Right lung (tissue), 5 donors: ENCODE measurements around the gene MESP2. TPM values are rescaled to one million over a fixed set of nuclear protein-coding genes. Genes with fewer than 3 reads are reported as not detected.

Experiments
- DNase-seq, 2 donors: peaks; one replicate each; pipeline ENCODE4 v3.0.0-alpha.2; 2013
- polyA plus RNA-seq, 5 donors: library from polyadenylated mRNA; unstranded; fragments of 120-200 nt; gene quantifications; one replicate each; pipeline versions ENCODE4 v1.2.1 to v1.2.3, GENCODE V29; 2013; ENCODE audit warnings: inconsistent platforms in 1 of 5, low replicate concordance in 1 of 5; ENCODE audit not compliant: insufficient read length in 5 of 5, insufficient read depth in 1 of 5

The MESP2 gene
- polyA plus RNA-seq, 5 donors = 0.12 TPM; not detected in 4

DNA sequence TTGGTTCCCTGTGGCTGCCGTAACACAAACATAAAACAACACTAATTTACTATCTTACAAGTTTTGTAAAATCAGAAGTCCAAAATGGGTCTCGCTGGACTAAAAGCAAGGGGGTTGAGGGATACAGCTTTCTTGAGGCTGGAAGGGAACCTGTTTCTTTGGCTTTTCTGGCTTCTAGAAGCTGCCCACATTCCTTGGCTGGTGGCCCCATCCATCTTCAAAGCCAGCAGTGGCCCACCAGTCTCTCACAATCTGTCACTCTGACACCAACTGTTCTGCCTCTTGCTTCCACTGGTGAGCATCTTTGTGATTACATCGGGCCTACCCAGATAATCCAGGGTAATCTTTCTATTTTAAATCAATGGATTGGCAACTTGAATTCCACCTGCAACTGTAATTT, 39.6 kb downstream of the MESP2 start:
- no peak for DNase-seq

DNA sequence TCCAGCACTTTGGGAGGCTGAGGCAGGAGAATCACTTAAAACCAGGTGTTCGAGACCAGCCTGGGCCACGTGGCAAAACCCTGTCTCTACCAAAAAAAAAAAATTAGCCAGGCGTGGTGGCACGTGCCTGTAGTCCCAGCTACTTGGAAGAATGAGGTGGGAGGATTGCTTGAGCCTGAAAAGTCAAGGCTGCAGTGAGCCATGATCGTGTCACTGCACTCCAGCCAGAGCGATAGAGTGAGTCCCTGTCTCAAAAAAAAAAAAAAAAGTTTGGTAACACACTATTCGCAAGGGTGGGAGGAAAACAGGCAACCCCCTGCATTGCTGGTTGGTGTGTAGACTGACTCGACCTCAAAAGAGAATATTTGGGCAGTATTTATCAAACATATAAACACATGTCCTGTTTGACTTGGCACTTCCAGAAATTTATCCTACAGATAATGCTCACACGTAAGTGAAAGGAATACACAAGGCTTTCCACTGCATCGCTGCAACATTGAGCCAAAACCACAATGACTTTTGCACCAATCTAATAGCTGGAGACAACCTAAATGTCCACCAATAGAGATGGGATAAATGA, 41.7 kb downstream of the MESP2 start:
- DNase-seq = no peak

- DNase-seq = no peak
Measured at GRCh38 chr15:89818287-89818686, 42.2 kb downstream of the MESP2 start.

GRCh38 chr15:89820666-89821611, 44.8 kb downstream of the MESP2 start:
- DNase-seq = no peak

GRCh38 chr15:89822026-89822425, 45.9 kb downstream of the MESP2 start:
- DNase-seq = no peak

- DNase-seq = no peak
Measured at GRCh38 chr15:89822611-89822950, 46.4 kb downstream of the MESP2 start.

- no peak for DNase-seq
Measured at GRCh38 chr15:89822951-89823711, 47.0 kb downstream of the MESP2 start.

- no peak for DNase-seq
Measured at GRCh38 chr15:89823836-89824606, 47.9 kb downstream of the MESP2 start.

DNA sequence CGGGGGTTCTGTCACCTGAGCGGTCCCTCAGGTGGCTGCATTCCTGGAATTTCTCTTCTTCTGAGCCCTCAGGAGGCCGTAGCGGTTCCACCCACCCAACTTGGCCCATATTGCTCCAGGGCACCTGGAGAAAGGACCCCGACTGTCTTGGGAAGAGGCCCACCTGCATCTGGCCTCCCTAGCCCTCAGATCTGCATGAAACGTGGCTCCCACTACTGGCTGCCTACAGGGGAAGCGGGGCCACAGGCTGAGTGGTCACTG, 48.4 kb downstream of the MESP2 start:
- DNase-seq = no peak

DNA sequence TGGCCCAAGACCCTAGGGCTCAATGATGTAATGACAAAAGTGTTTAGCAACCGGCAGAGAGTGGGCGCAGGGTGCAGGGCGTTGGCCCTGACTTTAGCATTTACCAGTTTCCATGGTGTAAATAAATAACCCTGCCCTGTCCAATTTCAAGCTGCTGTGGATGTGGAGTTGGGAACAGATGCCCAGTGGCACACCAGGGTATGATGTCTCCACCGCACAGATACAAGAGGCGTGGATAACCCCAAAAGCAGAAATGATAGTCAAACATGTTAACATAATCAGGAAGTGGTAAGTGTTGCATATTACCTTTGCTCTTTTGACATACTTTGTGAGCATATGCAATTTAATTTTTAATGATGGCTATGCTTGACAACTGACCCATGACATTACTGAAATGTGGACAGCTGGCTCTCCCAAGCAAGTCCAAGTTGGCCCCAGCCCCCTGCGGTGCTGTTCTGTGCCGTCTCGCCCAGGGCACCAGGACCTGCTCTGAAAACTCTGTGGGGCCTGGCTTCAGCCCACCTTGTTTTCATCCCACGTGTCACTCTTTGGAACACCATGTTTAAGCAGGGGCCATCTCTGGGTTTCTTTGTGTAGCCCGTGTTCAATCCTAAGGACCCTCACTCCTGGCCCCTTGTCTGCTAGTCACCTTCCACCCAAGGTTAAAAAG, 49.3 kb downstream of the MESP2 start:
- no peak for DNase-seq

DNA sequence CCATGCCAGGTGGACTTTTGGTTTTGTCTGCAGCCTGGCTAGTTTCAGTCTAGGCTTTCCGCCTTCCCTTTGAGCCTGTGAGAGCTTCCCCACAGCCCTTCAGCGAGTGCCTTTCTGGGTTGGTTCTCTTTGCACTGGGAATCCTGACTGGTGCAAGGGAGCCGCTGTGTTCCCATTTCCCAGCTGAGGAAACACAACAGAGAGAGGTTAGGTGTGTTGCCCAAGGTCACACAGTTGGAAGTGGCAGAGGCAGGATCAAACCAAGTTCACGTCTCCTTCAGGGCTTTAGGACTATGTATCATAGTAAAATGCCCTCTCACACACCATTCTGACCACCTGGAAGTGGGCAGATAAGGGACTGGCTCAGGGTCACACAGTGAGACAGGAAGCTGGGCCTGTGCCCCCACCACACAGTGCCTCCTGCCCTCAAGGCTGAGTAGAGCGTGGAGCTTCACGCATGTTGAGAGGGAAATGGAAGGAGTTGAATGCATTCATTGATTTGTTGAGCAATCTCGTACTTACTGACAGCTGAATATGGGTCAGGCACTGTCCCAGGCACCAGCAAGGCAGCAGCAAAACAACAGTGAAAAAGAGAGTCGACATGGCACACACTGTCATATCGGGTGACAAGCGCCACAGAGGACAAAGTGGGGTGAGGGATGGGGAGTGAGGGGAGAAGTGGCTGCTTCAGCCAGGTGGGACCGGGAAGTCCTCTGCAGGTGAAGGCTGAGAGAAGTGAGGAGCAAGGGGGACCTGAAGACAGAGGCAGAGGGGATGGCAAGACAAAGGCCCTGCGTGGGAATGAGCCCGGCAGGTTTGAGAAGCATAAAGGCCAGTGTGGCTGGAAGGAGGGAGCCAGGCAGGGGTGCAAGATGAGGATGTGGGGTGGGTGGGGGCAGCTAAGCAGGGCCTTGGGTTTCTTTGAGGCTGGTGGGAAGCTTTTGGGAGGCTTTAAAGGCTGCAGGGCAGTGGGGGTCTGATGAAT, 50.8 kb downstream of the MESP2 start:
- no peak for DNase-seq

GRCh38 chr15:89827829-89828228, 51.7 kb downstream of the MESP2 start:
- DNase-seq = no peak

Other genes starting within 250 kb of the MESP2 start
- gene TICRR, start 200.9 kb upstream of the MESP2 start, polyA plus RNA-seq = 10 to 100 TPM in 3 of 5 donors, 1 to 10 TPM in 2; 6.9 to 16.0 (median 11.0) TPM
- gene KIF7, start 120.9 kb upstream of the MESP2 start, polyA plus RNA-seq = 10 to 100 TPM in 4 of 5 donors, 1 to 10 TPM in 1; 9.8 to 14.8 (median 12.3) TPM
- 1 to 10 TPM in 2 of 5 donors, under 1 TPM in 3; 0.79 to 1.4 (median 0.98) TPM for gene PLIN1, start 97.0 kb upstream of the MESP2 start, polyA plus RNA-seq
- gene PEX11A, start 85.6 kb upstream of the MESP2 start, polyA plus RNA-seq = 10 to 100 TPM; 13.3 to 19.5 (median 17.6) TPM
- gene WDR93, start 85.5 kb upstream of the MESP2 start, polyA plus RNA-seq = 1 to 10 TPM; 1.2 to 2.1 (median 1.9) TPM
- gene MESP1, start 25.1 kb upstream of the MESP2 start, polyA plus RNA-seq = under 1 TPM in 4 of 5 donors, not detected in 1; 0.12 to 0.57 (median 0.39) TPM
- gene ANPEP, start 38.5 kb downstream of the MESP2 start, polyA plus RNA-seq = 1 to 10 TPM; 3.3 to 5.8 (median 4.0) TPM
- gene AP3S2, start 117.7 kb downstream of the MESP2 start, polyA plus RNA-seq = 10 to 100 TPM; 22.3 to 37.2 (median 30.1) TPM
- 10 to 100 TPM; 26.0 to 36.3 (median 31.8) TPM for gene ARPIN, start 136.6 kb downstream of the MESP2 start, polyA plus RNA-seq
- gene ZNF710, start 225.0 kb downstream of the MESP2 start, polyA plus RNA-seq = 10 to 100 TPM; 28.9 to 41.5 (median 33.5) TPM